Measurements from ENCODE around the gene RORB.

DNA sequence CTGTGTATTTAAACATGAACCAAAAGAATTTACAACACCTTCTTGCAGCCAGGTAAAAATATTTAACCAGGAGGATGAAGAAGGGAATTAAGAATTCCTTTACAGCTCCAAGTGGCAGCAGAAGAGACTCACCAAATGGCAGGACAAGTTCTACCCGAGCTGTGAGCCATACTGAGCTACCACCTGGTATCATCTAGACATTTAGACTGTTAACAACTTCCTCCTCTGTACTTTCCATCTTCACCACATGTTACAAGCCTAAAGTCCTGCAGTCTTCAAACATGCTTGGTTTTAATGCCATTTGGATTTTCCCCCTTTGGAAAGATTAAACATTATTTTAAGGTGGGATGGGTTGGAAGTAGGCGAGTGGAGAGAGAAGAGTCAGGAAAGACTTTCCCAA is 200.4 kb downstream of the RORB start:
- TF ChIP-seq, protein P1, sequence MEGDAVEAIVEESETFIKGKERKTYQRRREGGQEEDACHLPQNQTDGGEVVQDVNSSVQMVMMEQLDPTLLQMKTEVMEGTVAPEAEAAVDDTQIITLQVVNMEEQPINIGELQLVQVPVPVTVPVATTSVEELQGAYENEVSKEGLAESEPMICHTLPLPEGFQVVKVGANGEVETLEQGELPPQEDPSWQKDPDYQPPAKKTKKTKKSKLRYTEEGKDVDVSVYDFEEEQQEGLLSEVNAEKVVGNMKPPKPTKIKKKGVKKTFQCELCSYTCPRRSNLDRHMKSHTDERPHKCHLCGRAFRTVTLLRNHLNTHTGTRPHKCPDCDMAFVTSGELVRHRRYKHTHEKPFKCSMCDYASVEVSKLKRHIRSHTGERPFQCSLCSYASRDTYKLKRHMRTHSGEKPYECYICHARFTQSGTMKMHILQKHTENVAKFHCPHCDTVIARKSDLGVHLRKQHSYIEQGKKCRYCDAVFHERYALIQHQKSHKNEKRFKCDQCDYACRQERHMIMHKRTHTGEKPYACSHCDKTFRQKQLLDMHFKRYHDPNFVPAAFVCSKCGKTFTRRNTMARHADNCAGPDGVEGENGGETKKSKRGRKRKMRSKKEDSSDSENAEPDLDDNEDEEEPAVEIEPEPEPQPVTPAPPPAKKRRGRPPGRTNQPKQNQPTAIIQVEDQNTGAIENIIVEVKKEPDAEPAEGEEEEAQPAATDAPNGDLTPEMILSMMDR (IDR thresholded peaks at IDR 0.05): no peak
- TF ChIP-seq POLR2A (IDR thresholded peaks at IDR 0.05): no peak
- TF ChIP-seq POLR2AphosphoS5 (IDR thresholded peaks at IDR 0.05): no peak
- no peak for TF ChIP-seq EP300 (IDR thresholded peaks at IDR 0.05)
